KG1 (cell line): Measurements from ENCODE around the gene SIRT2.
"Not testable (repeated sequence)": the region's sequence is repeated elsewhere in the genome, so short reads cannot be mapped to it uniquely, and the experiment has no call there.

ENCODE experiments used
- DNase-seq: peaks from one replicate; lab custom pipeline; 2025; lab: John Stamatoyannopoulos, UW

SIRT2 gene

GRCh38 chr19:38898788-38899446, 501 bp downstream of the SIRT2 start:
- no peak for DNase-seq

GRCh38 chr19:38894968-38895367, 4.5 kb downstream of the SIRT2 start:
- no peak for DNase-seq

- DNase-seq: no peak
Observed at GRCh38 chr19:38893341-38893771, 6.1 kb downstream of the SIRT2 start.

- DNase-seq: no peak
Observed at GRCh38 chr19:38892841-38893240, 6.6 kb downstream of the SIRT2 start.

GRCh38 chr19:38891771-38892170, 7.6 kb downstream of the SIRT2 start:
- DNase-seq: no peak

GRCh38 chr19:38890686-38891085, 8.7 kb downstream of the SIRT2 start:
- no peak for DNase-seq

GRCh38 chr19:38889803-38890202, 9.6 kb downstream of the SIRT2 start:
- no peak for DNase-seq

GRCh38 chr19:38888876-38889275, 10.5 kb downstream of the SIRT2 start:
- no peak for DNase-seq

- DNase-seq: not testable (repeated sequence)
Observed at GRCh38 chr19:38884691-38885090, 14.7 kb downstream of the SIRT2 start.

- DNase-seq: no peak
Observed at GRCh38 chr19:38883286-38883685, 16.1 kb downstream of the SIRT2 start.

- DNase-seq: no peak
Observed at GRCh38 chr19:38880882-38881609, 18.4 kb downstream of the SIRT2 start.

GRCh38 chr19:38880076-38880881, 19.1 kb downstream of the SIRT2 start:
- no peak for DNase-seq

- no peak for DNase-seq
Observed at GRCh38 chr19:38879400-38879751, 20.0 kb downstream of the SIRT2 start.

- no peak for DNase-seq
Observed at GRCh38 chr19:38878575-38879399, 20.6 kb downstream of the SIRT2 start.

GRCh38 chr19:38877781-38878574, 21.4 kb downstream of the SIRT2 start, which contains the start of gene RINL:
Gene RINL (minus strand): TSS chr19:38878275. CDS start chr19:38876742, 1,533 bp downstream.
- DNase-seq: no peak

GRCh38 chr19:38875656-38876395, 23.6 kb downstream of the SIRT2 start:
- DNase-seq: no peak

- DNase-seq: not testable (repeated sequence)
Observed at GRCh38 chr19:38873400-38873799, 26.0 kb downstream of the SIRT2 start.

GRCh38 chr19:38870612-38871011, 28.8 kb downstream of the SIRT2 start:
- DNase-seq: no peak

- DNase-seq: no peak
Observed at GRCh38 chr19:38869836-38870607, 29.4 kb downstream of the SIRT2 start.
